DOHH2 (cell line): Measurements from ENCODE around the gene PUM2.

Experiments
- EZH2phosphoT487 ChIP-seq: fragments of 200-600 bp; sonication (generic); IDR thresholded peaks from 2 replicates; pipeline ENCODE4 v1.6.1; 2017; ENCODE audit warnings: borderline replicate concordance, mild to moderate bottlenecking, antibody characterized with exemption, low read length, moderate library complexity, mixed read lengths
- TF ChIP-seq, protein P1 (sequence below): fragments of 200-600 bp; sonication (generic); IDR thresholded peaks from one replicate; pipeline ENCODE4 v1.5.1; 2014; ENCODE audit warnings: antibody characterized with exemption, mild to moderate bottlenecking, low read depth, low read length; ENCODE audit not compliant: poor library complexity, severe bottlenecking

DNA sequence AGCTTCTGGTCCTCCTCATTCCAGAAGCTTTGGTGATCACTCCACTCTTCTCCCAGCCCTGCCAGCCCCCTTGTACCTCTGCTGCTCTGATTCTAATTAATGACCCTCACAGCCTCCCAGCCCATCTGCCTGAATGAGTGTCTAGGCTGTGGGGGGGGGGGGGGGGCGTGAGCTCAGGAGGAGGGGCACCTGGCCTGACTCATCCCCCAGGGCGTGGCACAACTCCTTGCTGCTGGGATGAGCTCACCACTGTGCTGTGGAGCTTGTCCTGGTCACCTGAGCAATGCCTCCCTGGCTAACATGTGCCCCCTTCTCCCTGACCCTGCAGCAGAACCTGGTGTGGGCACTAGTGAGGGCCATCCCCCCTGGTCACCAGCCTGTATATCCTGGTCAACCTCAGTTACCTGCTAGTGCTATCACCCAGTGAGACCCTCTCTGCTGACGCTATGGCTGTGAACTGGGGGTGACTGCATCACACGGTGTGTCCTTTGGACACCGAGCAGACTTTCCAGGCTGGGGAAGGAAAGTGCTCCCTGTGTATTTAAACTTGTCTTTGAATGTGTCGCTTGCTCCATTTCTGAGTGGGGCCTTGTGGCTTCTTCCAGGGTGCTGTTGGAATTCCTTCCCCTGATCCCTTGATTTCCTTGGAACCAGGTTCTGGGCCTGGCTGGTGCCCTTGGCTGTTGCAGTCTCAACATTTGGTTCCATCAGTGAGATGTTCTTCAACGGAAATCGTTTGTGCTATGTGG is 41.5 kb upstream of the PUM2 start:
- TF ChIP-seq, protein P1, sequence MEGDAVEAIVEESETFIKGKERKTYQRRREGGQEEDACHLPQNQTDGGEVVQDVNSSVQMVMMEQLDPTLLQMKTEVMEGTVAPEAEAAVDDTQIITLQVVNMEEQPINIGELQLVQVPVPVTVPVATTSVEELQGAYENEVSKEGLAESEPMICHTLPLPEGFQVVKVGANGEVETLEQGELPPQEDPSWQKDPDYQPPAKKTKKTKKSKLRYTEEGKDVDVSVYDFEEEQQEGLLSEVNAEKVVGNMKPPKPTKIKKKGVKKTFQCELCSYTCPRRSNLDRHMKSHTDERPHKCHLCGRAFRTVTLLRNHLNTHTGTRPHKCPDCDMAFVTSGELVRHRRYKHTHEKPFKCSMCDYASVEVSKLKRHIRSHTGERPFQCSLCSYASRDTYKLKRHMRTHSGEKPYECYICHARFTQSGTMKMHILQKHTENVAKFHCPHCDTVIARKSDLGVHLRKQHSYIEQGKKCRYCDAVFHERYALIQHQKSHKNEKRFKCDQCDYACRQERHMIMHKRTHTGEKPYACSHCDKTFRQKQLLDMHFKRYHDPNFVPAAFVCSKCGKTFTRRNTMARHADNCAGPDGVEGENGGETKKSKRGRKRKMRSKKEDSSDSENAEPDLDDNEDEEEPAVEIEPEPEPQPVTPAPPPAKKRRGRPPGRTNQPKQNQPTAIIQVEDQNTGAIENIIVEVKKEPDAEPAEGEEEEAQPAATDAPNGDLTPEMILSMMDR = no peak
- no peak for TF ChIP-seq EZH2phosphoT487
